Muscle of arm (tissue), 12 donors: ENCODE results near the gene HSPB6. TPM values are rescaled to one million over a fixed set of nuclear protein-coding genes. Genes with fewer than 3 reads are reported as not detected.
"Not testable (repeated sequence)": the region's sequence is repeated elsewhere in the genome, so short reads cannot be mapped to it uniquely, and the experiment has no call there.

Experiments
- DNase-seq: peaks from one replicate; pipeline ENCODE4 v3.0.0-alpha.2; 2013
- polyA plus RNA-seq, 12 donors: library from polyadenylated mRNA; unstranded; fragments of 120-200 nt; gene quantifications; one replicate each; pipeline ENCODE4 v1.2.1, GENCODE V29; 2013; ENCODE audit not compliant: insufficient read length in 12 of 12

The HSPB6 gene
- polyA plus RNA-seq, 12 donors, result 347 to 1,124 (median 629) TPM

GRCh38 chr19:35773020-35773806 is 16.4 kb upstream of the HSPB6 start:
- DNase-seq, result no peak

- DNase-seq, result not testable (repeated sequence)
These were observed 15.5 kb upstream of the HSPB6 start for GRCh38 chr19:35772362-35772761.

DNA sequence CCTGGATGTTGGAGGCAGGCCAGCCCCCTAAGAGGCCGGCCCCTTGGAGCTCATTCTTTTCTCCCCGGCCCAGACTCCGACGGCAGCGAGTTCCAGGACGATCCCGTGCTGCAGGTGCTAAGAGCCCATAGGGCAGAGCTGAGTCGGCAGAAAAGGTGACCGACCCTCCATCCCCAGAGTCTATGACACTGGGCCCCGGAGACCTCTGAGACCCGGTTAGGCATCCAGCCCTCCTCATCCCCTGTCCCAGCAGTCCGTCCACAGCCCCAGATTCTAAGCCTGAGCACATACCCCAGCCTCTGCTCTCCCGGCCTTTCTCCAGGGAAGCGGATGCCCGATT is 11.2 kb upstream of the HSPB6 start:
- DNase-seq, result no peak

DNA sequence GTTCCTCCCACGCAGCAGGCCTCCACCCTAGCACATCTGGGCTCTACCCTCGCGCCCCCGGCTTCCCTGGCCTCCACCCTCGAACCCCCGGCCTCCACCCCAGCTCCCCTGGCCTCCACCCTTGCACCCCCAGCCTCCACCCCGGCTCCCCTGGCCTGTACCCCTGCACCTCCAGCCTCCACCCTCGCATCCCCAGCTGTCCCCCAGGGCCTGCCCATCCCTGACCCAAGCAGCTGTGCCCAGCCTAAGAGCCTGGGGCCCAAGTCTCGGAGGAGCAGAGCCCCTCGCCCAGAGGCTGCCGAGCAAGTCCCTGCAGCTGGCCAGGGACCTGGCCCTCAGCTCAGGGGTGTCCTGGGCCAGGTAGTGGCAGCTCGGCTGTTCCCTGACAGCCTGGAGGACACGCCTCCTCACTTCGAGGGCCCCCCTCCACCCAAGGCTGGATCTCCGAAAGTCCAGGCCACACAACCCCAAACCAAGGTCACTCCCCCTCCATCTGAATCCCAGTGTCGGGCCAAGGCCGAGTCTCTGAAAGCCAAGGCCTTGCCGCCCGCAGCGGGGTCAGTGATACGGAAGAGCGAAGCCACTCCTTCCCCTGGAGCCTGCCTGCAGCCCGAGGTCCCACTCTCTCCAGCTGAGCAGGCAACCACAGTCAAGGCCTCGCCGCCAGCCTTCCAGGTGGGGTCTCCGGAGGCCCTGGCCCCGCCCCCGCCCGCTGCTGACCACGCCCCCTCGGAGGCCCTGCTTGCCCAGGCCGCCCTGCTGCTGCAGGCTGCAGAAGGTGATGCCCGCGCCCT is 10.7 kb upstream of the HSPB6 start:
- DNase-seq, result no peak

- no peak for DNase-seq
These were observed 9.8 kb upstream of the HSPB6 start for GRCh38 chr19:35766571-35767104.

DNA sequence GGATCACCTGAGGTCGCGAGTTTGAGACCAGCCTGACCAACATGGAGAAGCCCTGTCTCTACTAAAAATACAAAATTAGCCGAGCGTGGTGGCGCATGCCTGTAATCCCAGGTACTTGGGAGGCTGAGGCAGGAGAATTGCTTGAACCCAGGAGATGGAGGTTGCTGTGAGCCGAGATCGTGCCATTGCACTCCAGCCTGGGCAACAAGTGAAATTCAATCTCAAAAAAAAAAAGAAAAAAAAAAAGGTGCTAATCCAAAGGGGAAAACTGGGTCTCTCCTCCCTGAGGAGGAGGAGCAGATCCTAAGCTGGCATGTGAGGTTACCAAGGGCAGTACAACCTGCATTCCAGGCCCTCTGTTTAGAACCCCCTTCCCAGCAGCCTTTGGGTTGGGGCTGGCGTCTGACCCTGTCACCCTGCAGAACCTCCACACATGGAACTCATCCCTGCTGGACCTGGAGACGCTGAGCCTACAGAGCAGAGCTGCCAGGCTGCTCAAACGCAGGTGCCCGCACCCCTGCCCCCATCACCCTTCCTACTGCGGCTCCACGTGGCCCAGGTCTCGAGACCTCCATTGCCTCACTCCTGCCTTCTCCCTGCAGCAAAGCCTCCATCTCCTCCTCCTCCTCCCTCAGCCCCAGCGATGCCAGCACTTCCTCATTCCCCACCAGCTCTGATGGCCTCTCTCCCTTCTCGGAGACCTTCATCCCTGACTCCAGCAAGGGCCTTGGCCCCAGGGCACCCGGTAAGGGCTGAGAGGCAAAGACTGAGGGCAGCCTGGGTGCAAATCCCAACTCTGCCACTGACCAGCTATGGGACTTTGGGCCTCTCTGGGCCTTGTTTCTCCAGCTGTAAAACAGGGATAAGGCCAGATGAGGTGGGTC is 7.8 kb upstream of the HSPB6 start:
- no peak for DNase-seq

GRCh38 chr19:35760711-35761349 is 4.0 kb upstream of the HSPB6 start:
- DNase-seq, result no peak

- no peak for DNase-seq
These were observed 2.9 kb upstream of the HSPB6 start for GRCh38 chr19:35759697-35760096.

DNA sequence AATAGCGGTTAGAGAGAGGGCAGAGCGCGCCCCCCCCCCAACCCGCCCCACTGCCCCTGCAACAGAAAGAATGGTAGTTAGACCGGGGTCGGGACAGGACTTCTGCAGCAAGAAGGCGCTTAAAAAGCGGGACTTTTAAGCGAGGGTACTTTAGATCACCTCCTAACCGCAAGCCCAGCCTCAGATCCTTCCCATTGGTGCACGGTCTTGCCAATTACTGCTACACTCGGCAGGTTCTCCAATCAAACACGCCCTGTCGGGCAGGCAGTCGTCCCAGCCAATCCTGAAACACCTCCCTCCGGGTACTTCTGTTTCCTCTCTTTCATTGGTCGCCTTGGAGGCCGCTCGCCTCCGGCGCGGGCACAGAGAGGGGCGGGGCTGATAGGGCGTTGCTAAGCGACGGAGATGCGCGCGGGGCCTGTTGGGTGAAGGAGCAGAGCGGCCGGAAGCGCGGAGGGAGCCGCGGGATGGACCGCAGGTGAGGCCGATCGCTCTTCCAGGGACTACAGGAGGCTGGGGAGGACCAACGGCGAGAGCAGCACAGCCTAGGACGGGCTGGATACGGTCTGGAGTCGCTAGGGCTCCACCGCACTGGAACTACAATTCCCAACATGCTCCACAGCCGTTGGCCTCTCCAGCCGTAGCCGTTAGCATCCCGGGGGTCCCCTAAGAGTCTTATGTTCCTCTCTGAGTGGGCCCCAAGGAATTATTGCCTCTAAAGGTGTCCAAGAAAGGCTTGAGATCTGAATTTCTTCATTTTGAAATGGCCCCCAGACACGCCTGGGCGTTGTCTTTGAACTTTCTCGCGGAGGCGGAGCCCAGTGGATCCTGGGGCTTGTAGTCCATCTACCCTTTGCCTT is 1.1 kb upstream of the HSPB6 start, which contains the start of gene PROSER3:
PROSER3 (plus strand) TSS at position 428 of the 860 bp plus-strand sequence; CDS start at position 468, 40 bp downstream.
- DNase-seq, result peak; percentile 99

DNA sequence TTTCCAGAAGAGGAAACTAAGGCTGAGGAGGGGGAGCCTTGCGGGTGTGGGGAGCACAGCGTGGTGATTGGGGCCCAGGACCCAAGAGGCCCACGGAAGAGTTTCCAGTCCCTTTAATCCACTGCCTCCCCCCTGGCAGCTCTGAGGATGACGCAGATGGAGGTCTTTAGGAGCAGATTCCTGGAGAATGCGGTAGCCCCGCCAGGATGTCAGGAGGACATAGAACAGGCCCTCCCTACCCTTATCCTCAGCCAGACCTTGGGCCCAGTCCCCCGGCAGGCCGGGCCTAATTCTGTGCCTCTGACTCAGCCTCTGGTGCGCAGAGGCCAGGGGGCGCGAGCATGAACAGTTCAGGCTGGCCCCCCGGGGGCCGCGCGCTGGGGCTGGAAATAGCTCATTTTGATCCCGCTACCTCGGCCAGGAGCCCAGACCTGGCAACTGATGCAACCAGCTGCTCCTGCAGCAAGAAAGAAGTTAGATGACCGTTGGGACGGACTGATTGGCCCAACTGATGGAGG is 461 bp upstream of the HSPB6 start:
- DNase-seq, result peak; percentile 97

DNA sequence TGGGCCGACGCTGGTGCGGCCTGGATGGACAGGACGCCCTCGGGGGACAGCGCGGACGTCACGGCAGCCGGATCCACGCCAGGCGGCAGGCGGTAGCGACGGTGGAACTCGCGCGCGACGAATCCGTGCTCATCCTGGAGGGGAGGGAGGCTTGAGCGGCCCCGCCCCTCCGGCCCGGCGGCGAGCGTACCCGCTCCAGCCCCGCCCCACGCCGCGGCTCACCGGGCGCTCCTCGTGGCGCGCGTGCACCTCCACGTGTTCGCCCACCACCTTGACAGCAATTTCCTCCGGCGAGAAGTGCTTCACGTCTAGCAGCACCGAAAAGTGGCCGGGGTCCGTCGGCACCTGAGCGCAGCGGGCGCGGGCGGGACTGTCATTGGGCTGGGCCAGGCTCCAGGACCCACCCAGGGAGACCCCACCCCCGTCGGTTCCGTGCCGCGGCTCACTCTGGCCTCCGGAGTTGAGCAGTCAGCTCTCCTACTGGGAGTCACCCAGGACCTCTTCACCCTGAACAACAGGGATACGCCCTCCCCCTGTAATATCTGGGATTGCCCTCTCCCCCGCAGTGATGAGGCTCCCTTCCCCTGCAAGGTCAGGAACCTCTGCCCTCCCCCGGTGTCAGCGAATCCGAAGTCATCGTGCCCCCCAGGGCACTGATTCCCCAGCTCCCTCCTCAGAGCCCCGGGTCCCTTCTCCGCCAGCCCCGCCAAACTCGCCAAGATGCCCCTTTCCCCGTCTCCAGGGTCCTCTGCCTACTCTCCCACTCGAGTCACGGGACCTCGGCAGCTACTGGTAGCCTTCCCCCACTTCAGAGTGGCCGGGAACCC is 1.1 kb downstream of the HSPB6 start:
- DNase-seq, result peak; percentile 84

- DNase-seq, result no peak
These were observed 1.7 kb downstream of the HSPB6 start for GRCh38 chr19:35755131-35755549.

GRCh38 chr19:35754370-35755130 is 2.3 kb downstream of the HSPB6 start:
- DNase-seq, result no peak

GRCh38 chr19:35753634-35754369 is 3.0 kb downstream of the HSPB6 start:
- no peak for DNase-seq

- no peak for DNase-seq
These were observed 4.0 kb downstream of the HSPB6 start for GRCh38 chr19:35752746-35753350.

DNA sequence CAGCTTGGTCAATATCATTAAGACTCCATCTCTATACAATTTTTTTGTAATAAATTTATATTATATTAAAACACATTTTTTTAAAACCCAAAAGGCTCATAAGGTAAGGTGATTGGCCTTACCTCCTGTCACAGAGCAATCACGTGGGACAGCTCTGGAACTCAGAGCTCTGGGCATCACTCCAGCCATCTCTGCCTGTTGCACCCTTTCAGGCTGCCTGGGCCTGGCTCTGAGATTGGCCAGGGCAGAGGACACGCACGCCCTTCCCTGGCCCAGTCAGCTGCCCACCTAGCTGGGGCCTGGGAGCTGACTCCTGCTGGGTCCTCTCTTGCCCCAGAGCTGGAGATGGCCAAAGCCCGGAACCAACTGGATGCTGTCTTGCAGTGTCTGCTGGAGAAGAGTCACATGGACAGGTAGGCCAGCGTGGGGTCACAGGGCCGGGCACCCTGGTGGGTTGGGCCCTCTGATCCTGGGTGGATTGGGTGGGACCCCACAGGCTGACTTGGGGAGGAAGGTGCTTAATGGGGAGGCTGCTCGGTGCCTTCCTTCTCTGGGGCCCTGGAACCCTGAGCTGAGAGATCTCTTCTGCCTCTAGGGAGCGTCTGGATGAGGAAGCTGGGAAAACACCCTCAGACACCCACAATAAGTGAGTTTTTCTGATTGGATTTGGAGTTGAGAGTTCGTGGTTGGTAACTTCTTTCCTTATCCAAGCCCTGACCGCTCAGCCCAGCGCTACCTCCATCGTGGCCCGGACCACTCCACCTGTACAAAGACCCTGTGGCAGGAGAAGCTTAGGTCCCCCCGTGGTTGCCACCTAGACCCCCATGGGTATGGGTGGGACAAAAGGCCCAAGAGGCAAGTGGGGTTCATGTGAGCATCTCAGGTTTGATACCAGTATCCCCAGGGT is 4.7 kb downstream of the HSPB6 start:
- no peak for DNase-seq
